HepG2 (cell line): Measurements from ENCODE around the gene GBE1. TPM values are rescaled to one million over a fixed set of nuclear protein-coding genes. Genes with fewer than 3 reads are reported as not detected.

Experiments
- ATAC-seq: fragments of 200-7000 bp; cut with Tn5 transposase; 3 replicates; pipeline ENCODE4 v1.9.1; 2020; ENCODE audit warnings: mild to moderate bottlenecking, moderate library complexity
- BruUV-seq: library from RNA; stranded (reverse); fragments of 400-500 nt; replicated peaks from 2 replicates; lab custom pipeline; 2021; lab: Mats Ljungman, UMichigan
- CTCF ChIA-PET: fragments of 300-600 bp; formaldehyde crosslinking; extraction: SDS; loops from one replicate; lab custom pipeline; 2021; ENCODE audit warnings: low total read pairs, inconsistent platforms, low intra/inter-chr PET ratio; lab: Yijun Ruan, JAX
- POLR2A ChIA-PET: fragments of 350-600 bp; sonication (Branson Sonifier 250); formaldehyde crosslinking; loops from one replicate; lab custom pipeline; 2020; ENCODE audit warnings: antibody characterized with exemption, inconsistent platforms; lab: Yijun Ruan, JAX
- DNase-seq: peaks from one replicate; pipeline ENCODE4 v3.0.0-alpha.2; 2015; ENCODE audit warnings: low spot score
- FAIRE-seq: peaks from 3 replicates; lab custom pipeline; 2011; peaks lifted over from hg19 to GRCh38; lab: Jason Lieb, UNC
- H2AFZ ChIP-seq: one replicate; pipeline ENCODE4 v1.6.1; 2011; ENCODE audit warnings: low read length, inconsistent platforms
- H3K27ac ChIP-seq: fragments of 300-600 bp; 3 replicates; pipeline ENCODE4 v1.8.0; 2011; ENCODE audit warnings: mixed run types, mild to moderate bottlenecking, mixed read lengths, low read length, inconsistent platforms; ENCODE audit not compliant: insufficient read depth; ENCODE audit errors: extremely low read length
- H3K27me3 ChIP-seq, 2 experiments: fragments of 200-600 bp in 1 of 2; 2 replicates in 1 of 2; 3 replicates in 1 of 2; pipeline versions ENCODE4 v1.6.0 to v1.8.0; 2011; ENCODE audit warnings: low read length in 2 of 2, mild to moderate bottlenecking in 2 of 2, moderate library complexity in 2 of 2, inconsistent platforms in 1 of 2; ENCODE audit not compliant: insufficient read depth in 2 of 2, control insufficient read depth in 1 of 2
- H3K36me3 ChIP-seq, 2 experiments: fragments of 200-600 bp in 1 of 2; replicated peaks in 1 of 2; 2 replicates in 1 of 2; 3 replicates in 1 of 2; pipeline versions ENCODE4 v1.5.1 to v1.8.0; 2011; ENCODE audit warnings: low read length in 2 of 2, inconsistent platforms in 1 of 2; ENCODE audit not compliant: insufficient read depth in 2 of 2, control insufficient read depth in 1 of 2
- H3K4me1 ChIP-seq: 2 replicates; pipeline ENCODE4 v1.5.1; 2012; ENCODE audit warnings: low read length, inconsistent platforms; ENCODE audit not compliant: insufficient read depth
- H3K4me2 ChIP-seq: 2 replicates; pipeline ENCODE4 v1.6.0; 2011; ENCODE audit warnings: low read depth, low read length, inconsistent platforms
- H3K4me3 ChIP-seq, 3 experiments: fragments of 200-600 bp in 1 of 3; sonication (generic), shearing (Covaris generic) in 1 of 3; replicated peaks in 1 of 3; 2 replicates each; pipeline ENCODE4 v1.5.1; 2011 to 2016; ENCODE audit warnings: low read length in 3 of 3, inconsistent platforms in 2 of 3, low read depth in 2 of 3, mild to moderate bottlenecking in 2 of 3, control low read depth in 1 of 3, mixed read lengths in 1 of 3; ENCODE audit not compliant: insufficient read depth in 1 of 3
- H3K79me2 ChIP-seq: one replicate; pipeline ENCODE4 v1.6.1; 2011; ENCODE audit warnings: low read length, inconsistent platforms; ENCODE audit not compliant: insufficient read depth
- H3K9ac ChIP-seq: 2 replicates; pipeline ENCODE4 v1.6.0; 2011; ENCODE audit warnings: mild to moderate bottlenecking, low read depth, low read length, inconsistent platforms; ENCODE audit not compliant: insufficient read depth
- H3K9me3 ChIP-seq: 2 replicates; pipeline ENCODE4 v1.5.1; 2012; ENCODE audit warnings: mild to moderate bottlenecking, low read length
- H4K20me1 ChIP-seq: 2 replicates; pipeline ENCODE4 v1.6.0; 2011; ENCODE audit warnings: inconsistent platforms, mild to moderate bottlenecking, low read length, moderate library complexity; ENCODE audit not compliant: insufficient read depth
- GFI1 ChIP-seq: sonication (generic); formaldehyde crosslinking; IDR thresholded peaks from 2 replicates; pipeline ENCODE4 v1.5.0; 2020; ENCODE audit warnings: missing genetic modification reagents, mild to moderate bottlenecking, borderline replicate concordance
- HNRNPH1 ChIP-seq: fragments of 200-400 bp; formaldehyde crosslinking; optimal IDR thresholded peaks from 2 replicates; pipeline ENCODE3; 2017; ENCODE audit warnings: mild to moderate bottlenecking, low read depth, low read length
- IRF1 ChIP-seq: sonication (generic); formaldehyde crosslinking; IDR thresholded peaks from 2 replicates; pipeline ENCODE4 v1.4.0; 2020; ENCODE audit warnings: low read depth, mild to moderate bottlenecking, missing genetic modification reagents
- MAZ ChIP-seq, 2 experiments: sonication (generic) in 1 of 2; formaldehyde crosslinking in 1 of 2; IDR thresholded peaks; 2 replicates each; pipeline versions ENCODE4 v1.5.0 to v1.6.1; 2012 to 2020; ENCODE audit warnings: low read depth in 2 of 2, mild to moderate bottlenecking in 2 of 2, borderline replicate concordance in 1 of 2, improper control_type of control experiment in 1 of 2, low read length in 1 of 2, missing genetic modification reagents in 1 of 2, moderate library complexity in 1 of 2
- NR0B2 ChIP-seq: sonication (generic); formaldehyde crosslinking; IDR thresholded peaks from 2 replicates; pipeline ENCODE4 v1.4.0; 2020; ENCODE audit warnings: mild to moderate bottlenecking, missing genetic modification reagents
- SKIL ChIP-seq: sonication (generic); formaldehyde crosslinking; IDR thresholded peaks from 2 replicates; pipeline ENCODE4 v1.8.0; 2022; ENCODE audit warnings: missing genetic modification reagents, mild to moderate bottlenecking, moderate library complexity, borderline replicate concordance
- ZBTB46 ChIP-seq: sonication (generic); formaldehyde crosslinking; IDR thresholded peaks from 2 replicates; pipeline ENCODE4 v1.4.0; 2020; ENCODE audit warnings: mild to moderate bottlenecking, missing genetic modification reagents, borderline replicate concordance
- ZFP36L2 ChIP-seq: sonication (generic); formaldehyde crosslinking; IDR thresholded peaks from 2 replicates; pipeline ENCODE4 v1.4.0; 2020; ENCODE audit warnings: missing genetic modification reagents
- ZNF12 ChIP-seq: sonication (generic); formaldehyde crosslinking; IDR thresholded peaks from 2 replicates; pipeline ENCODE4 v1.5.0; 2020; ENCODE audit warnings: missing genetic modification reagents
- ZNF430 ChIP-seq: sonication (generic); formaldehyde crosslinking; IDR thresholded peaks from 2 replicates; pipeline ENCODE4 v1.9.0; 2021; ENCODE audit warnings: mild to moderate bottlenecking, missing genetic modification reagents
- WGBS: methylation state at CpG from one replicate; pipeline ENCODE4 v1.1.6; 2017; ENCODE audit warnings: low lambda C conversion rate; 5-methylcytosine and 5-hydroxymethylcytosine counted together
- in situ Hi-C: cut with HindIII; loops from 2 replicates; pipeline ENCODE4 v1.10.0; 2017; ENCODE audit warnings: low pct_unique_long_range_greater_than_20kb; ENCODE audit not compliant: extremely low pct_ligation_motif_present
- intact Hi-C: fragments of 100-400 bp; cut with micrococcal nuclease; formaldehyde crosslinking; loops from one replicate; pipeline ENCODE4 v1.10.0; 2022; ENCODE audit not compliant: unreplicated experiment
- polyA plus RNA-seq, 8 experiments: library from polyadenylated mRNA; depleted of rRNA in 3 of 8; stranded (reverse) in 7 of 8; unstranded in 1 of 8; fragments of >200 nt; fragmentation: Illumina TruSeq in 4 of 8; extraction: Trizol in 4 of 8; gene quantifications; 2 replicates each; pipeline versions ENCODE4 v1.2.1 to v1.2.3, GENCODE V29; 2011 to 2016; ENCODE audit warnings: low read depth in 4 of 8, missing spikeins in 1 of 8, mixed read lengths in 1 of 8; ENCODE audit not compliant: insufficient read depth in 1 of 8
- total RNA-seq, 5 experiments: library from RNA; depleted of rRNA; stranded (reverse); fragments of >200 nt; fragmentation: Illumina TruSeq; extraction: Trizol; gene quantifications; 2 replicates each; pipeline ENCODE4 v1.2.3, GENCODE V29; 2016; ENCODE audit warnings: low read depth in 1 of 5

The GBE1 gene
- total and polyA plus RNA-seq, 2 of the 13 experiments (the other 11 are each of a cell fraction or from before 2014, with no cell fraction given): 22.9 to 36.1 TPM

GRCh38 chr3:81518945-81519344, 242.5 kb downstream of the GBE1 start (continued):
- TF ChIP-seq IRF1 (CRISPR knock-in tag): no peak
- no peak for TF ChIP-seq ZNF430 (CRISPR knock-in tag)
- no peak for TF ChIP-seq NR0B2 (CRISPR knock-in tag)
- no peak for TF ChIP-seq HNRNPH1

- CTCF ChIA-PET: no interaction called here
- Histone ChIP-seq H3K27ac (no peak overlapping the region), H3K27me3 (no peaks in the 10 kb centered on the region), H3K4me3 (no peak overlapping the region), H2AFZ (no peak overlapping the region), H3K9me3 (no peaks in the 10 kb centered on the region), H3K9ac (no peak overlapping the region), H3K79me2 (no peaks in the 10 kb centered on the region), H3K4me1 (no peaks in the 10 kb centered on the region), H3K36me3 (no peaks in the 10 kb centered on the region), H3K4me2 (no peak overlapping the region), H4K20me1 (no peaks in the 10 kb centered on the region)
- FAIRE-seq (no peak), DNase-seq (no peak), ATAC-seq (no peak)
- WGBS: 100% methylated on average over 1 of the region's 1 CpG
- no TSS peak for BruUV-seq
- in situ Hi-C loops: no loop called here
- intact Hi-C loops: no loop called here
- POLR2A ChIA-PET: no interaction called here
- TF ChIP-seq ZBTB46 (CRISPR knock-in tag) (no peak), ZFP36L2 (CRISPR knock-in tag) (no peak), GFI1 (CRISPR knock-in tag) (no peak), SKIL (no peak), ZNF12 (CRISPR knock-in tag) (no peak), MAZ (IDR thresholded peaks at IDR 0.05; ENCODE audit: borderline replicate concordance, low read depth, low read length) (no peak), MAZ (CRISPR knock-in tag; IDR thresholded peaks at IDR 0.05; ENCODE audit: low read depth) (no peak)
Measured at GRCh38 chr3:81516042-81516441, 245.4 kb downstream of the GBE1 start.
